Loucy (cell line): ENCODE measurements around the gene DCUN1D5.

ENCODE experiments used
- EZH2phosphoT487 ChIP-seq: fragments of 200-600 bp; IDR thresholded peaks from 2 replicates; pipeline ENCODE4 v1.6.1; 2018; ENCODE audit warnings: antibody characterized with exemption, mild to moderate bottlenecking, moderate library complexity, borderline replicate concordance
- TF ChIP-seq, protein P1 (sequence below): fragments of 200-600 bp; sonication (generic); conservative IDR thresholded peaks from 2 replicates; pipeline ENCODE4 v1.5.1; 2014; ENCODE audit warnings: mild to moderate bottlenecking, antibody characterized with exemption, low read length

DNA sequence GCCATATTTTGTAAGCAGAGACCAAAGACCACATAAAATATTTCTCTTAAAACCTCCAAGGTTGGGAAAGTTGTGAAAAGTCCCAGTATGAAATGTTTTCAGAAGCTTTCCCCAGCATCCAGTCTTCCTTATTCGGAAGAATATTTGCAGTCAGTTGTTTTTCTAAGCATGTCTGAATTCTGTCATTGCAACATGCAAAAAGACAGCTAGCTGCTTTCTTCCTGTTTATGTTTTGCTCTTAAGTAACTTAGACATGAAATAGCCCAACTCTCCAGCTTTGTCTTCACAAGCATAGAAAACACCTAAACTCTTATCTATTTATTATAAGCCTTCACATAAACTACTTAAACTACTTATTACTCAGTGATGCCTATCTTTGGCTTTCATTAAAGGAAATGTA is 78.5 kb downstream of the DCUN1D5 start:
- TF ChIP-seq, protein P1, sequence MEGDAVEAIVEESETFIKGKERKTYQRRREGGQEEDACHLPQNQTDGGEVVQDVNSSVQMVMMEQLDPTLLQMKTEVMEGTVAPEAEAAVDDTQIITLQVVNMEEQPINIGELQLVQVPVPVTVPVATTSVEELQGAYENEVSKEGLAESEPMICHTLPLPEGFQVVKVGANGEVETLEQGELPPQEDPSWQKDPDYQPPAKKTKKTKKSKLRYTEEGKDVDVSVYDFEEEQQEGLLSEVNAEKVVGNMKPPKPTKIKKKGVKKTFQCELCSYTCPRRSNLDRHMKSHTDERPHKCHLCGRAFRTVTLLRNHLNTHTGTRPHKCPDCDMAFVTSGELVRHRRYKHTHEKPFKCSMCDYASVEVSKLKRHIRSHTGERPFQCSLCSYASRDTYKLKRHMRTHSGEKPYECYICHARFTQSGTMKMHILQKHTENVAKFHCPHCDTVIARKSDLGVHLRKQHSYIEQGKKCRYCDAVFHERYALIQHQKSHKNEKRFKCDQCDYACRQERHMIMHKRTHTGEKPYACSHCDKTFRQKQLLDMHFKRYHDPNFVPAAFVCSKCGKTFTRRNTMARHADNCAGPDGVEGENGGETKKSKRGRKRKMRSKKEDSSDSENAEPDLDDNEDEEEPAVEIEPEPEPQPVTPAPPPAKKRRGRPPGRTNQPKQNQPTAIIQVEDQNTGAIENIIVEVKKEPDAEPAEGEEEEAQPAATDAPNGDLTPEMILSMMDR: no peak
- no peak for TF ChIP-seq EZH2phosphoT487
